DMS79 treated with DMSO at 0.1 percent for 48 hours (cell line): ENCODE data around the gene ANTXR2.

Experiments used
- DNase-seq: peaks from one replicate; lab custom pipeline; 2025; lab: John Stamatoyannopoulos, UW

The ANTXR2 gene

DNA sequence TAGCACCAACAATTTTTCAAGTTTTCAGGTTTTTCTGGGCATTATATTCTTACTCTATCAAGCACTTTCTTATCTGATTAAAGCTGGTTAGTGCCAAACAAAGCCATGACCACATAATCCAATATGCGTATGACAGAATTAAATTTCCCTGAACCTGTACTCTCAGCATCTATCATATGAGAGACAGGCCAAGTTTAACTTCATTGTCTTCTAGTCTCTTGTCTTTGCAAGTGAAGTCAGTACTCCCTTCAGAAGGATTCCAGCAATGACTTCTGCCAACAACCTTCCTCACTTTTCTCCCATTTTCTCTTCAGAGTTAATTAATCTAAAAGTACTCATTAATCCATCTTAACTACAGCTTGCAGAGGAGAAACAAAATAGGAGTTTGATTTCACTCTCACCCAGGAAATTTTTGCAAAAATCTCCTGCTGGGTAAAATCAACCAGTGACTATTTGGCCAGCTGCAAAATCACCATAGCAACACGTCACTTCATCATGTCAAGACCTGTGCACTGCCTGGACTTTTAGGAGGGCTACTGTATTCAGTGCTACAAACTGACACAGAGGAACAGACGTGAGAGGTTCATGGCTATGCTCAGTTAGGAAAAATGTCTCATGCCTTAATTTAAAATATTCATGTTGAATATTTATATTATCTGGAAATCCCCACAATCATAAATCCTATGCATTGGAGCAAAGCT lies 208.4 kb downstream of the ANTXR2 start:
- no peak for DNase-seq

DNA sequence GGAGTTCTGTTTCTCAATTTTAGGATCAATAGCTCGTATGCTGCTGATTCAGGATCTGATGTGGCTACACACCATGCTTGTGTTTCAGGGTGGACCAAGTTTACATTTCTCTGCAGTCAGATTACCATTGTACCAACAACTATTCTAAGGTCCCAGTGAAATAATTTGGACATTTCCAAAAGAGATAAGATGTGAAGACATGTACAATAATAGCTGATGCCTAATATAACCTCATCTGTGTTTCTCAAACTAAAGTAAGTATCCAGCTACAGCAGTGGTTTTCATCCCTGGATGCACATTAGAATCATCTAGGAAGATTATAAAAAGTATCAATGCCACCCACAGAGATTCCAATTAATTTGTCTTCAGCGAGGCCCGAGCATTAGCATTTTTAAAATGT lies 209.7 kb downstream of the ANTXR2 start:
- no peak for DNase-seq

DNA sequence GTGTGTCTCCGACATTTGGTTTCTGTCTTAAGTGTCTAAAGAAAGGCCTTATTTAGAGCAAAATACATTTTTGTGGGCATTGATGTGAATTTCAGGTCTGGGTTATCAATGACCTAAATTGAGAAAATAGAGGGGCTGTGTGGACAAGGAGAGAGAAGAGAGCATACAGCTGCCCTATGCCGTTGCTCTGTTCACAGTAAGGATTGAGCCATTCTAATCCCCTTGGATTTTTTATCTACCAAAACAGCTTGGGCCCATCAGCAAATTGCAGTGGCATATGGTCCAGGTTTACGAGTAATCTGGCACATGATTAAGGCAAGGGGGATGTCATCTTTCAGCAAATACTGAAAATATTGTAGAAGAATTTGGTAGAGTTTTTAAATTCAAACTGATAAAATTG lies 210.2 kb downstream of the ANTXR2 start:
- DNase-seq, result no peak

DNA sequence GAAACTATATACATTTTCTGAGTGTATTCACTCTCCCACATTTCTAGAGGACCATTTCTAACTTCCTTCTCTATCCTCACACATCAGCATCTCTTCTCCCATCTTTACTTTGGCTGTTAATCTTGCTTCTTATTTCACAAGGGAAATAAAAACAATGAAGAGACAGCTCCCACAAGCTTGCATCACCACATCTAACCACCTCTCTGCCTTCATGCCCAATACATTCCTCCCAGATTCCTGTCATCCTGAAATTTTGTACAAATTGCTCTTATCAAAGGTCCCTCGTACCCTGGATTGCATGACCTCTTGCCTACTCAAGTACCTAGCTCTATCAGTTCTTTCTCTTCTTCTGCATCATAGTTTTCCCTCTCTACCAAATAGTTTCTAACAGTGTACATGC lies 215.2 kb downstream of the ANTXR2 start:
- no peak for DNase-seq

DNA sequence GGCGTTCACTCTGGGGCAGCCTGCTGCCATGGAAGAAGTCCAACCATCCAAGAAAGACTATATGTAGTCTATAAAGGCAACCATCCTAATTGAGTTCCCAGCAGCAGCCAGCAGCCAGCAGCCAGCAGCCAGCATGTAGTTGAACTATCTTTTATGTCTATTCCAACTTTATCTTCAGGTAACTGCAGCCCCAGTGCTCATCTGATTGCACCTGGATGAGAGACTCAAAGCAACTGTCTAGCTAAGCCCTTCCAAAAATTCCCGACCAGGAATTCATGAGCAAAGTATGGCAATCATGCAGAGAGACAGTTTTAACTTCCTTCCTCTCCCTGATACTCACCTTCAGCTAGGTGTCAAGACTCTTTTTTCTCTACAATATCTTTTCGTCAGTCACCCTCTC lies 216.8 kb downstream of the ANTXR2 start:
- DNase-seq, result no peak

DNA sequence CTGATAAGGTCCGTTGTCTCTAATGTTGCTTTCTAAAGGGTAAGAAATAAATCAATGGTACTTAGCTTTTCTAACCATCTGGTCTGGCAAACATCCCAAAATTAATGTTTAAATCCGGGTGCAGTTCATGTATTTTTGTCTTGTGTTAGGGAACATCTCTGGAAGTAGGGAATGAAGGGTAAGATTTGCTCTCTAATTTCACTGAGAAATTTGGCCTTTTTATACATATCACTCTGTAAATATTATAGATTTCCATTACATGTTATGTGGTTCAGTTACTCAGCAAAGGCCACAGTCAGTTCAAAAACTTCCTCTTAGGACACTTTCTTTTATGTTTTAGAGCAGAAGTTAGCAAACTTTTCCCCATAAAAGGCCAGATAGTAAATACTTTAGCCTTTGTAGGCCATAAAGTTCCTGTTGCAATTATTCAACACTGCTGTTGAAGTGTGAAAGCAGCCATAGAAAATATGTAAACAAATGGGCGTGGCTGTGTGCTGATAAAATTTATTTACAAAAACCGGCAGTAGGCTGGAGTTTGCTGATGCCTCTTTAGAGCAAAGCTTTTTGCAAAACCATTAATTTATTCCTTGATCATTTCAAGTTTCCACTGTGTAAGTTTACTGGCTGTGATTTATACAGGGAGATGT lies 218.1 kb downstream of the ANTXR2 start:
- no peak for DNase-seq

DNA sequence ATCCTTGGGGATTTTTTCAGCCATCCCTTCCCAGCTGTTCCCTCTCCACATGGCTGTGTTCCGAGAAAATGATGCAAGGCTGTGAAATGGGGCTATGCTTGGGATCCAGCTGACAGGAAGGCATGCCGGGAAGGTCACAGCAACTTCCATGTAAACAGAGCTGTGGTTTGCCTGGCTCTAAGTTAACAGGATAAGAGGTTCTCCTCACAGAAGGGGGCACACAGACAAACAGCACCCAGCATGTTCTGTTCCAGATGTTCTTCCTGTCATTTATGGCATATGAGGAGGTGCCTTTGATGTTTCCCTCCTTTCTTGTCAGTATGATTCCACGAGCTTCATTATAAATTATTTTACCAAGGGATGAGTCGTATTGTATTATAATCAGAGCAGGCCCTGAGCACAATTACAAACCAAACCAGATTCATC lies 220.7 kb downstream of the ANTXR2 start:
- DNase-seq, result no peak

DNA sequence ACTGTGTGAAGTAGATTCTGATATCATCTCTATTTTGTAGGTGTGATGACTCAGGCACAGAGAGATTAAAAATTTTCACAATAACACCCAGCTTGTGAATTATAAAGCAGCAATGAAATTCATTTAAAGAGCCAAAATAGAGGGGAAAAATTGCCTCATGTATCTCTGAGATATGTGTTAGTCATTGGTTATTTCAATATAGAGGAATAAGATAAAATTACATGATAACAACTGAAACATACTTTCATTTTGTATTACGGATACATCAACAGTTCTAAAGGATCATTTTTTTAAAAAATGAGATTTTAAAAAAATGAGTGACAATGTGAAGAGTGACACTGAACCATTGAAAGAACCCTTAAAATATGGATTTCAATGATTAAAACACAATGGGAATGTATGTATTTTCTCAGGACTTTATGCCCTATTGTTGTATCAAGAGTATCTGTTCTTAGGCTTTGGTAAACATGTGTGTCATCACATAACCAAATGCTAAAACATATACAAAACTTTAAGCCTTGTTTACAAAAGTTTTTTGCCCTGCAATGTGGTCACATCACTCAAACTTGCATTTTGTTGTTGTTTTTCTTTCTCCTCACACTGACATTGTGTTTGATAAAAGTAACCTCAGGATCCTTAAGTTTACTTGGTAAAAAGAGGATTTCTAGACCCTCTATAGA lies 221.3 kb downstream of the ANTXR2 start:
- no peak for DNase-seq
